Measurements from ENCODE around the gene RPUSD1. TPM values are rescaled to one million over a fixed set of nuclear protein-coding genes. Genes with fewer than 3 reads are reported as not detected.

Gene RPUSD1
- polyA plus RNA-seq, 1 donor (not counting 4 experiments of a cell fraction or from before 2014, with no cell fraction given), result 11.9 TPM

GRCh38 chr16:804193-805048 lies 16.2 kb upstream of the RPUSD1 start:
- Histone ChIP-seq H3K4me2 (ENCODE audit: control insufficient read depth, extremely low read depth, insufficient read depth, low read depth, low read length) (no peak overlapping the region), H3K9me1 (ENCODE audit: control insufficient read depth, extremely low read depth, insufficient read depth, low read length) (no peaks in the 10 kb centered on the region), H2AFZ (ENCODE audit: control insufficient read depth, low read length) (no peak overlapping the region), H3K36me3 (ENCODE audit: control insufficient read depth in 2 of 2, extremely low read depth in 1 of 2, insufficient read depth in 2 of 2, low read length in 2 of 2) (no peaks in the 10 kb centered on the region), H3K79me2 (ENCODE audit: control insufficient read depth, insufficient read depth, low read length) (no peaks in the 10 kb centered on the region), H3K9ac (ENCODE audit: control insufficient read depth, extremely low read depth, insufficient read depth, low read length) (no peak overlapping the region), H3K4me3 (ENCODE audit: control insufficient read depth in 2 of 3, extremely low read depth in 1 of 3, insufficient read depth in 2 of 3, low read depth in 1 of 3, low read length in 3 of 3) (no peak overlapping the region), H3K27ac (ENCODE audit: control insufficient read depth, insufficient read depth, low read length) (no peak overlapping the region), H3K9me3 (ENCODE audit: control insufficient read depth, low read depth, low read length) (no peaks in the 10 kb centered on the region), H4K20me1 (ENCODE audit: control insufficient read depth, extremely low read depth, insufficient read depth, low read length) (no peaks in the 10 kb centered on the region), H3K4me1 (ENCODE audit: control insufficient read depth, extremely low read depth, insufficient read depth, low read length) (no peaks in the 10 kb centered on the region), H3K27me3 (ENCODE audit: control insufficient read depth, extremely low read depth, insufficient read depth, low read length) (peaks cover 39% of the 10 kb centered on the region)
- FAIRE-seq (no peak), DNase-seq (ENCODE audit: low read depth, low spot score) (no peak)
- TF ChIP-seq CTCF (optimal IDR thresholded peaks at IDR 0.05 in 1 of 3, IDR thresholded peaks at IDR 0.05 in 1 of 3, conservative IDR thresholded peaks at IDR 0.05 in 1 of 3; ENCODE audit: extremely low read depth in 1 of 3, insufficient read depth in 2 of 3, low read length in 3 of 3), result no peak
- no peak for TF ChIP-seq EZH2 (IDR thresholded peaks at IDR 0.05; ENCODE audit: low read length)
- dilution Hi-C loops (cut with MboI; ENCODE audit: extremely low pct_ligation_motif_present, low sequenced_read_pairs), result no loop called here

GRCh38 chr16:803754-804080 lies 15.5 kb upstream of the RPUSD1 start:
- H3K27me3 ChIP-seq (ENCODE audit: control insufficient read depth, extremely low read depth, insufficient read depth, low read length), result peaks cover 44% of the 10 kb centered on the region
- no peak for FAIRE-seq

More at GRCh38 chr16:803754-804080, 15.5 kb upstream of the RPUSD1 start:
- H3K9ac ChIP-seq (ENCODE audit: control insufficient read depth, extremely low read depth, insufficient read depth, low read length), result no peak overlapping the region
- H3K79me2 ChIP-seq (ENCODE audit: control insufficient read depth, insufficient read depth, low read length), result no peaks in the 10 kb centered on the region
- H3K36me3 ChIP-seq (ENCODE audit: control insufficient read depth in 2 of 2, extremely low read depth in 1 of 2, insufficient read depth in 2 of 2, low read length in 2 of 2), result no peaks in the 10 kb centered on the region
- DNase-seq (ENCODE audit: low read depth, low spot score), result no peak
- H3K4me2 ChIP-seq (ENCODE audit: control insufficient read depth, extremely low read depth, insufficient read depth, low read depth, low read length), result no peak overlapping the region
- H2AFZ ChIP-seq (ENCODE audit: control insufficient read depth, low read length), result no peak overlapping the region
- no peak for TF ChIP-seq CTCF (optimal IDR thresholded peaks at IDR 0.05 in 1 of 3, IDR thresholded peaks at IDR 0.05 in 1 of 3, conservative IDR thresholded peaks at IDR 0.05 in 1 of 3; ENCODE audit: extremely low read depth in 1 of 3, insufficient read depth in 2 of 3, low read length in 3 of 3)
- no peak for TF ChIP-seq EZH2 (IDR thresholded peaks at IDR 0.05; ENCODE audit: low read length)
- H4K20me1 ChIP-seq (ENCODE audit: control insufficient read depth, extremely low read depth, insufficient read depth, low read length), result peaks cover 2% of the 10 kb centered on the region
- no peaks in the 10 kb centered on the region for H3K9me1 ChIP-seq (ENCODE audit: control insufficient read depth, extremely low read depth, insufficient read depth, low read length)
- H3K9me3 ChIP-seq (ENCODE audit: control insufficient read depth, low read depth, low read length), result no peaks in the 10 kb centered on the region
- H3K4me1 ChIP-seq (ENCODE audit: control insufficient read depth, extremely low read depth, insufficient read depth, low read length), result no peaks in the 10 kb centered on the region
- dilution Hi-C loops (cut with MboI; ENCODE audit: extremely low pct_ligation_motif_present, low sequenced_read_pairs), result no loop called here
- H3K27ac ChIP-seq (ENCODE audit: control insufficient read depth, insufficient read depth, low read length), result no peak overlapping the region
- H3K4me3 ChIP-seq (ENCODE audit: control insufficient read depth in 2 of 3, extremely low read depth in 1 of 3, insufficient read depth in 2 of 3, low read depth in 1 of 3, low read length in 3 of 3), result no peak overlapping the region

Data from keratinocyte (primary cell).